IMR-90 (cell line): Measurements from ENCODE around the gene MORC1. TPM values are rescaled to one million over a fixed set of nuclear protein-coding genes. Genes with fewer than 3 reads are reported as not detected.

Experiments
- ATAC-seq: fragments of 200-7000 bp; cut with Tn5 transposase; 2 replicates; pipeline ENCODE4 v1.9.1; 2020; ENCODE audit warnings: low read depth, mild to moderate bottlenecking, moderate library complexity
- BruUV-seq: library from RNA; stranded (reverse); fragments of 400-500 nt; replicated peaks from 2 replicates; lab custom pipeline; 2021; lab: Mats Ljungman, UMichigan
- CTCF ChIA-PET: fragments of 300-600 bp; formaldehyde crosslinking; extraction: SDS; loops from one replicate; lab custom pipeline; 2021; ENCODE audit warnings: antibody characterized with exemption; lab: Yijun Ruan, JAX
- POLR2A ChIA-PET: fragments of 300-600 bp; sonication (Branson Sonifier 250); formaldehyde crosslinking; loops from one replicate; lab custom pipeline; 2022; ENCODE audit warnings: antibody characterized with exemption; ENCODE audit not compliant: unreplicated experiment; lab: Charles Lee
- DNase-seq: peaks from one replicate; pipeline ENCODE4 v3.0.0; 2013
- H2AFZ ChIP-seq: replicated peaks from 2 replicates; pipeline ENCODE3; 2013; ENCODE audit warnings: low read length, mild to moderate bottlenecking; ENCODE audit not compliant: poor library complexity
- H2AK5ac ChIP-seq: 2 replicates; pipeline ENCODE4 v1.6.1; 2013; ENCODE audit warnings: low read depth, low read length, inconsistent platforms
- H2AK9ac ChIP-seq: replicated peaks from 2 replicates; pipeline ENCODE3; 2013; ENCODE audit warnings: mild to moderate bottlenecking, low read depth, low read length, moderate library complexity; ENCODE audit not compliant: poor library complexity
- H2BK120ac ChIP-seq: 2 replicates; pipeline ENCODE4 v1.6.1; 2013; ENCODE audit warnings: low read depth, low read length, inconsistent platforms
- H2BK15ac ChIP-seq: 3 replicates; pipeline ENCODE4 v1.6.1; 2013; ENCODE audit warnings: low read depth, low read length, inconsistent platforms
- H2BK20ac ChIP-seq: 2 replicates; pipeline ENCODE4 v1.6.1; 2013; ENCODE audit warnings: low read depth, mild to moderate bottlenecking, inconsistent platforms, low read length, moderate library complexity
- H2BK5ac ChIP-seq: 2 replicates; pipeline ENCODE4 v1.6.1; 2013; ENCODE audit warnings: mild to moderate bottlenecking, low read depth, low read length, inconsistent platforms; ENCODE audit not compliant: poor library complexity, severe bottlenecking
- H3K14ac ChIP-seq: replicated peaks from 2 replicates; pipeline ENCODE4 v1.6.1; 2013; ENCODE audit warnings: low read depth, low read length, inconsistent platforms
- H3K18ac ChIP-seq: 2 replicates; pipeline ENCODE4 v1.6.1; 2013; ENCODE audit warnings: low read depth, low read length, control low read depth
- H3K23ac ChIP-seq: 2 replicates; pipeline ENCODE4 v1.6.1; 2013; ENCODE audit warnings: low read depth, low read length, inconsistent platforms
- H3K27ac ChIP-seq: 2 replicates; pipeline ENCODE4 v1.5.1; 2013; ENCODE audit warnings: mild to moderate bottlenecking, control low read depth, low read length; ENCODE audit not compliant: insufficient read depth
- H3K27me3 ChIP-seq: 2 replicates; pipeline ENCODE4 v1.6.1; 2013; ENCODE audit warnings: low read length; ENCODE audit not compliant: control insufficient read depth, insufficient read depth
- H3K36me3 ChIP-seq: 2 replicates; pipeline ENCODE4 v1.6.1; 2013; ENCODE audit warnings: low read length, mixed read lengths; ENCODE audit not compliant: control insufficient read depth, insufficient read depth
- H3K4ac ChIP-seq: 2 replicates; pipeline ENCODE4 v1.6.1; 2013; ENCODE audit warnings: low read depth, low read length, inconsistent platforms
- H3K4me1 ChIP-seq: 2 replicates; pipeline ENCODE4 v1.6.1; 2013; ENCODE audit warnings: low read length, mixed read lengths; ENCODE audit not compliant: control insufficient read depth, insufficient read depth
- H3K4me2 ChIP-seq: 2 replicates; pipeline ENCODE4 v1.6.1; 2013; ENCODE audit warnings: low read depth, mild to moderate bottlenecking, control low read depth, low read length, moderate library complexity
- H3K4me3 ChIP-seq: 2 replicates; pipeline ENCODE4 v1.5.1; 2013; ENCODE audit warnings: low read depth, mild to moderate bottlenecking, control low read depth, low read length, moderate library complexity; ENCODE audit not compliant: insufficient read depth
- H3K56ac ChIP-seq: 2 replicates; pipeline ENCODE4 v1.6.1; 2013; ENCODE audit warnings: low read length, inconsistent platforms; ENCODE audit not compliant: insufficient read depth; ENCODE audit errors: extremely low read depth
- H3K79me1 ChIP-seq, 2 experiments: 2 replicates each; pipeline ENCODE4 v1.6.1; 2013; ENCODE audit warnings: low read length in 2 of 2, inconsistent platforms in 1 of 2, low read depth in 1 of 2
- H3K9ac ChIP-seq: 2 replicates; pipeline ENCODE4 v1.6.1; 2013; ENCODE audit warnings: low read depth, low read length, control low read depth
- H3K9me1 ChIP-seq: 2 replicates; pipeline ENCODE4 v1.6.1; 2013; ENCODE audit warnings: low read length, inconsistent platforms; ENCODE audit not compliant: insufficient read depth
- H3K9me3 ChIP-seq: 2 replicates; pipeline ENCODE4 v1.6.1; 2013; ENCODE audit warnings: low read length; ENCODE audit not compliant: control insufficient read depth, insufficient read depth
- H4K20me1 ChIP-seq: 2 replicates; pipeline ENCODE4 v1.6.1; 2013; ENCODE audit warnings: low read length, inconsistent platforms; ENCODE audit not compliant: insufficient read depth
- H4K5ac ChIP-seq: 2 replicates; pipeline ENCODE4 v1.6.1; 2013; ENCODE audit warnings: mild to moderate bottlenecking, low read depth, low read length, control low read depth
- H4K8ac ChIP-seq, 2 experiments: 2 replicates each; pipeline ENCODE4 v1.6.1; 2013; ENCODE audit warnings: low read depth in 2 of 2, low read length in 2 of 2, control low read depth in 1 of 2, inconsistent platforms in 1 of 2
- H4K91ac ChIP-seq: 2 replicates; pipeline ENCODE4 v1.6.1; 2013; ENCODE audit warnings: low read depth, low read length, inconsistent platforms; ENCODE audit not compliant: insufficient read depth
- MAZ ChIP-seq: IDR thresholded peaks from 2 replicates; pipeline ENCODE4 v1.6.1; 2012; ENCODE audit warnings: low read depth, mild to moderate bottlenecking, low read length, improper control_type of control experiment, moderate library complexity, borderline replicate concordance
- RCOR1 ChIP-seq: IDR thresholded peaks from 2 replicates; pipeline ENCODE4 v1.6.1; 2012; ENCODE audit warnings: mild to moderate bottlenecking, low read length, improper control_type of control experiment; ENCODE audit not compliant: insufficient replicate concordance
- WGBS, 2 experiments: methylation state at CpG; one replicate each; pipeline versions ENCODE4 v1.1.5 to v1.1.7; 2013; ENCODE audit warnings: missing lambda C conversion rate in 2 of 2; ENCODE audit not compliant: insufficient read length in 1 of 2; ENCODE audit errors: extremely low coverage in 2 of 2; 5-methylcytosine and 5-hydroxymethylcytosine counted together
- dilution Hi-C: fragments of 300-500 bp; cut with HindIII; formaldehyde crosslinking; loops from one replicate; pipeline ENCODE4 v1.14.3; 2018; ENCODE audit warnings: low sequenced_read_pairs; ENCODE audit not compliant: unreplicated experiment
- in situ Hi-C: fragments of 300-500 bp; cut with MboI; formaldehyde crosslinking; loops from 3 replicates; pipeline ENCODE4 v1.14.3; 2019; ENCODE audit warnings: low sequenced_read_pairs, inconsistent platforms, mixed read lengths
- intact Hi-C: fragments of 100-400 bp; cut with micrococcal nuclease; formaldehyde crosslinking; loops from 2 replicates; pipeline ENCODE4 v1.10.0; 2022
- polyA plus RNA-seq, 3 experiments: library from polyadenylated mRNA; depleted of rRNA; stranded (reverse); fragments of >200 nt; gene quantifications; 2 replicates each; pipeline ENCODE4 v1.2.3, GENCODE V29; 2012; ENCODE audit warnings: low replicate concordance in 1 of 3
- total RNA-seq: library from RNA; depleted of rRNA; stranded (reverse); fragments of >200 nt; gene quantifications from 2 replicates; pipeline ENCODE4 v1.2.3, GENCODE V29; 2012

The MORC1 gene
- total and polyA plus RNA-seq, 2 of the 4 experiments (the other 2 are of a cell fraction) = not detected

DNA sequence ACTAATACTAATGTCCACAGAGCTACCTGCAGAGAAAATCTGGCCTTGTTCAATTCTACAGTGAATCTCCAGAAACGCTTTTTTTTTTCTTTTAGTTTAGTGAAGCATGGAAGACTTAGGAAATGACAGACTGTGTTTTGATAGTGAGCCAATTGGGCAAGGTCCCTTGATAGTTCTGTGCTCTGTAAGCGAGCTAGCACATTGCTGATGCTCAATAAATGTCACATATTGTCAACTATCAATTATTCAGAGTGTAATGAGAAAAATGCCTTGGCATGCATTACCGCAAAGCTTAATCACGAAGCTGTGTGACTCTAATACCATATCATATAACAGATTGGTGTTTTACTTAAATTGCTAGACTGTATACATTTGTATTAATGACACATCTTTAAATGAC, 13.3 kb upstream of the MORC1 start:
- Histone ChIP-seq H2AK9ac (no peak overlapping the region), H2BK20ac (no peak overlapping the region), H3K79me1 (no peaks in the 10 kb centered on the region), H2BK15ac (no peak overlapping the region), H4K20me1 (no peaks in the 10 kb centered on the region), H2BK5ac (no peak overlapping the region), H4K5ac (no peak overlapping the region), H2BK120ac (no peak overlapping the region), H3K4me3 (no peak overlapping the region), H3K56ac (no peak overlapping the region), H3K9ac (no peak overlapping the region), H3K4me1 (no peaks in the 10 kb centered on the region), H3K27me3 (no peaks in the 10 kb centered on the region), H3K4me2 (no peak overlapping the region), H3K14ac (no peak overlapping the region), H3K36me3 (no peaks in the 10 kb centered on the region), H3K9me1 (no peaks in the 10 kb centered on the region), H4K91ac (no peak overlapping the region), H3K18ac (no peak overlapping the region), H2AFZ (no peak overlapping the region), H2AK5ac (no peak overlapping the region), H3K4ac (no peak overlapping the region), H4K8ac (no peak overlapping the region), H3K23ac (no peak overlapping the region), H3K27ac (no peak overlapping the region), H3K9me3 (no peaks in the 10 kb centered on the region)
- intact Hi-C loops = no loop called here
- no TSS peak for BruUV-seq
- DNase-seq (no peak), ATAC-seq (peak; percentile 11; the same call in 1 of the 2 replicates)
- dilution Hi-C loops = no loop called here
- POLR2A ChIA-PET = no interaction called here
- CTCF ChIA-PET = no interaction called here
- WGBS, 2 experiments = no CpG with 5 or more reads among the region's 4 CpGs
- TF ChIP-seq MAZ (no peak), RCOR1 (no peak)
- in situ Hi-C loops = no loop called here
